ENCODE data around the gene SLC26A8. TPM values are rescaled to one million over a fixed set of nuclear protein-coding genes. Genes with fewer than 3 reads are reported as not detected.

Gene SLC26A8
- total RNA-seq, 1 donor from 2014 or later: 1.2 TPM

DNA sequence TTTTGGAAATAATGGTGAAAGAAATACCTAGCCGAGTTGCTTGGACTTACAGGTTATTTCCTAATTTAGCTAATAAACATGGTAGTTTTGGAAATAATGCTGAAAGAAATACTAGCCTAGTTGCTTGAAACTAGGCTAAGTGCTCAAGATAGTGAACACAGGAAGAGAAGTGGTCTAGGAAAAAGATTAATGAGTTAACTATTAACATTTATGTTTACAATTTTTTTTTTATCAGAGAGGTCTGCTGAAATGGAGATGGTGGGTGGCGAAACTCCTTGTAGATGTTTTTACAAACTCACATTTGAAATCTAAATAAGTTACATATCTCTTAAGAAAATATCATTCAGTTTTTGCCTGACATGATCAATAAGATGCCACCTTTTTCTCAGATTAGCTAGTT lies 42.4 kb upstream of the SLC26A8 start:
- Histone ChIP-seq H3K27me3 (ENCODE audit: low read depth) (no peaks in the 10 kb centered on the region), H3K4me1 (peaks cover 56% of the 10 kb centered on the region), H3K9me3 (no peaks in the 10 kb centered on the region), H3K36me3 (peaks cover 6% of the 10 kb centered on the region), H3K27ac (no peak overlapping the region), H3K4me3 (no peak overlapping the region)
- intact Hi-C loops (cut with DNase I): no loop called here
- TF ChIP-seq, protein P1, sequence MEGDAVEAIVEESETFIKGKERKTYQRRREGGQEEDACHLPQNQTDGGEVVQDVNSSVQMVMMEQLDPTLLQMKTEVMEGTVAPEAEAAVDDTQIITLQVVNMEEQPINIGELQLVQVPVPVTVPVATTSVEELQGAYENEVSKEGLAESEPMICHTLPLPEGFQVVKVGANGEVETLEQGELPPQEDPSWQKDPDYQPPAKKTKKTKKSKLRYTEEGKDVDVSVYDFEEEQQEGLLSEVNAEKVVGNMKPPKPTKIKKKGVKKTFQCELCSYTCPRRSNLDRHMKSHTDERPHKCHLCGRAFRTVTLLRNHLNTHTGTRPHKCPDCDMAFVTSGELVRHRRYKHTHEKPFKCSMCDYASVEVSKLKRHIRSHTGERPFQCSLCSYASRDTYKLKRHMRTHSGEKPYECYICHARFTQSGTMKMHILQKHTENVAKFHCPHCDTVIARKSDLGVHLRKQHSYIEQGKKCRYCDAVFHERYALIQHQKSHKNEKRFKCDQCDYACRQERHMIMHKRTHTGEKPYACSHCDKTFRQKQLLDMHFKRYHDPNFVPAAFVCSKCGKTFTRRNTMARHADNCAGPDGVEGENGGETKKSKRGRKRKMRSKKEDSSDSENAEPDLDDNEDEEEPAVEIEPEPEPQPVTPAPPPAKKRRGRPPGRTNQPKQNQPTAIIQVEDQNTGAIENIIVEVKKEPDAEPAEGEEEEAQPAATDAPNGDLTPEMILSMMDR (IDR thresholded peaks at IDR 0.05): no peak
- ATAC-seq (no peak), DNase-seq (no peak)

DNA sequence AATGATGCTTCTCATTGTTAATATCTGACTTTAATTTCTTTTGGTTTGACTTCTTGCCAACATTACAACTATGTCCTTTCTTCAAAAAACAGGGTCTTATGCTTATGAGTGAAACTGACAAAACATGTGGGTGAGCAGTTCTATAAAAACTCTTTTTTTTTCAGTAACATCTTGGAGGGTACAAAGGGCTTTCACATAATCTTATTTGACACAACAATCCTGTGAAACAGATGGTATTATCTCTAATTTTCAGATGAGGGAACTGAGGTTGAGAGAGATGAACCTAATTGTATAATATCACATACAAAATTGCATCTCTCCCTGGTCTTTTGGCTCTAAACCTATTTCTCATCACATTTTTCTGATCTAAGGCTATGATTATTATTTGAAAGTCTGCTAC lies 41.5 kb upstream of the SLC26A8 start:
- H3K4me3 ChIP-seq: no peak overlapping the region
- peaks cover 56% of the 10 kb centered on the region for H3K4me1 ChIP-seq
- TF ChIP-seq, protein P1 (IDR thresholded peaks at IDR 0.05): no peak
- peaks cover 12% of the 10 kb centered on the region for H3K36me3 ChIP-seq
- H3K27me3 ChIP-seq (ENCODE audit: low read depth): no peaks in the 10 kb centered on the region
- intact Hi-C loops (cut with DNase I): no loop called here
- ATAC-seq: no peak
- DNase-seq: no peak
- H3K9me3 ChIP-seq: no peaks in the 10 kb centered on the region
- H3K27ac ChIP-seq: no peak overlapping the region

DNA sequence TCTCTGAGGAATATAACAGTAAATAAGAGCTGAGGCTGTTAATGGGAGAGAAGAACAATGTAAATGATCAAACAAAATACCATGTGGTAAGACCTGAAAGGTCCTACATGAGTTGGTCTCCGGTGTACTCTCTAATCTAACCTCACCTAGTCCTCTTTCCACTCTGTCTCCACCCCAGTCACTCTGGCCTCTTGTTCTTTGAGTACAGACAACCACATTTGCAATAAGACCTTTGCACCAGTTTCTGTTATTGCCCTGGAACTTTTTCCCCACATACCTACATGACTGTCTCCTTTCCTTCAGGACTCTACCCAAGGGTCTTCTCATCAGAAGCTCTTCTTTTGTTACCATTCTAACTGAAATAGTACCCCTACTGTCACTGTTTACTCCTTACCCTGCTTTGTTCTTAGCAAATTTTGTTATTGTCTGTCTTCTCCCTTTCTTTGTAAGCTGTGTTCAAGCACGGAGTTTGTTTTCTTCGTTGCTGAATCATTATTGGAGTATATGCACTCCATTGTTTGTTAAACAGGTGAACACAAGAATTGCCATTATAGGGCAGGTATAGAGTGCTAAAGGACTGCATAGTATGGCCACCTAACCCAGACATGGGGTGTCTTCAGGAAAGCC lies 40.4 kb upstream of the SLC26A8 start:
- ATAC-seq: no peak
- intact Hi-C loops (cut with DNase I): no loop called here

DNA sequence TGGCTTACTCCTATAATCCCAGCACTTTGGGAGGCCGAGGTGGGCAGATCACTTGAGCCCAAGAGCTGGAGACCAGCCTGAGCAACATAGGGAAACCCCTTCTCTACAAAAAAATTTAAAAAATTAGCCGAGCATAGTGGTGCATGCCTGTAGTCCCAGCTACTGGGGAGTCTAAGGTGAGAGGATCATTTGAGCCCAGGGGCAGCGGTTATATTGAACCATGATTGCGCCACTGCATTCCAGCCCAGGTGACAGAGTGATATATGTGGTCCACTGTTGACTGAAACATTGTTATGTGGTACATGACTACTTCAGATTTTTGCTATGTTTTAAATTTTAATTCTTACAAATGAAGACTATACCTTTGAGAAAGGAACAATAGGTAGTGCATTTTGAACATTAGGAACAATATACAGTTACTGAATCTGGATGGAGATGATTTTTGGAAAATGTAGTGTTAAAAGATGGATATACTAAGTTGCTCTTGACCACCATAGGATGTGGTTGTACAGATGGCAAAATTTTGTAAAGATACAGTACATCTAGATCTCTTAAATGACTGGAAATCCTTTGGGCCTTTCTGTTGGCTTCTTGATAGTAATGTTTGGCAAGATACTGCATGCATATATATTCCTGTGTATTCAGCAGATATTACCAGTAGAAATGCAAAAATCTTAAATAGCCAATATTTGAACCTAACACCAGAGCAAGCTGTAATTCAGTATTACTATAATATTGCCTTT lies 39.0 kb upstream of the SLC26A8 start:
- H3K4me1 ChIP-seq: peaks cover 40% of the 10 kb centered on the region
- intact Hi-C loops (cut with DNase I): no loop called here
- no peaks in the 10 kb centered on the region for H3K9me3 ChIP-seq
- DNase-seq (no peak), ATAC-seq (no peak)
- TF ChIP-seq, protein P1 (IDR thresholded peaks at IDR 0.05): no peak
- peaks cover 30% of the 10 kb centered on the region for H3K36me3 ChIP-seq
- no peaks in the 10 kb centered on the region for H3K27me3 ChIP-seq (ENCODE audit: low read depth)
- H3K4me3 ChIP-seq: no peak overlapping the region
- H3K27ac ChIP-seq: no peak overlapping the region

More for the DNA sequence above, 40.4 kb upstream of the SLC26A8 start:
- DNase-seq: no peak
- H3K27ac ChIP-seq: no peak overlapping the region
- H3K4me3 ChIP-seq: no peak overlapping the region
- peaks cover 50% of the 10 kb centered on the region for H3K4me1 ChIP-seq
- no peaks in the 10 kb centered on the region for H3K27me3 ChIP-seq (ENCODE audit: low read depth)
- H3K36me3 ChIP-seq: peaks cover 23% of the 10 kb centered on the region
- no peaks in the 10 kb centered on the region for H3K9me3 ChIP-seq
- TF ChIP-seq, protein P1 (IDR thresholded peaks at IDR 0.05): no peak

DNA sequence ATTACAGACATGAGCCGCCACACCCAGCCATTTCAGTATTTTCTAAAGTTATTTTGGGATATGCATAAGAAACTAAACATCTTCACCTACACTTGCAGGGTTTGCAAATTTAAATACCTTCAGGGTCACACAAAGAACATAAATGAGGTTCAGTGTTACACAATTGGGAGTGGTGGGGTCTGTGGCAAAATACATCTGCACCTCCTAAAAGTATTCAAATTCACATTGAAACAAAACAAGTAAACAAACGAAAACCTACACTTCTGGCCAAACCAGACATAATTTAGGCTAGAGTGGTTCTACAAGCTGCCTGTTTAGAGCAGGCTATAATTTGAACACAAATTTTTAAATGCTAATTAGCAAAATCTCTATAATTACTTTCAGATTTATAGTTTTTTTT lies 37.8 kb upstream of the SLC26A8 start:
- H3K27me3 ChIP-seq (ENCODE audit: low read depth): no peaks in the 10 kb centered on the region
- no peaks in the 10 kb centered on the region for H3K9me3 ChIP-seq
- peaks cover 31% of the 10 kb centered on the region for H3K4me1 ChIP-seq
- peaks cover 30% of the 10 kb centered on the region for H3K36me3 ChIP-seq
- no peak overlapping the region for H3K27ac ChIP-seq
- ATAC-seq: no peak
- H3K4me3 ChIP-seq: no peak overlapping the region
- no peak for DNase-seq
- TF ChIP-seq, protein P1 (IDR thresholded peaks at IDR 0.05): no peak
- intact Hi-C loops (cut with DNase I): no loop called here

Data from lower lobe of right lung (tissue), 2 donors.